ENCODE results near the gene ABCC10.

- TF ChIP-seq POLR2A (IDR thresholded peaks at IDR 0.05; ENCODE audit: low read length) (no peak), CTCF (IDR thresholded peaks at IDR 0.05) (no peak), CBX8 (IDR thresholded peaks at IDR 0.05) (no peak), HES2 (IDR thresholded peaks at IDR 0.05) (no peak)
- TF ChIP-seq, protein P1, sequence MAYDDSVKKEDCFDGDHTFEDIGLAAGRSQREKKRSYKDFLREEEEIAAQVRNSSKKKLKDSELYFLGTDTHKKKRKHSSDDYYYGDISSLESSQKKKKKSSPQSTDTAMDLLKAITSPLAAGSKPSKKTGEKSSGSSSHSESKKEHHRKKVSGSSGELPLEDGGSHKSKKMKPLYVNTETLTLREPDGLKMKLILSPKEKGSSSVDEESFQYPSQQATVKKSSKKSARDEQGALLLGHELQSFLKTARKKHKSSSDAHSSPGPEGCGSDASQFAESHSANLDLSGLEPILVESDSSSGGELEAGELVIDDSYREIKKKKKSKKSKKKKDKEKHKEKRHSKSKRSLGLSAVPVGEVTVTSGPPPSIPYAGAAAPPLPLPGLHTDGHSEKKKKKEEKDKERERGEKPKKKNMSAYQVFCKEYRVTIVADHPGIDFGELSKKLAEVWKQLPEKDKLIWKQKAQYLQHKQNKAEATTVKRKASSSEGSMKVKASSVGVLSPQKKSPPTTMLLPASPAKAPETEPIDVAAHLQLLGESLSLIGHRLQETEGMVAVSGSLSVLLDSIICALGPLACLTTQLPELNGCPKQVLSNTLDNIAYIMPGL (CRISPR knock-in tag; IDR thresholded peaks at IDR 0.05; ENCODE audit: borderline replicate concordance): no peak
Observed at GRCh38 chr6:43428874-43429273, 1.5 kb downstream of the ABCC10 start.
